Endothelial cell of umbilical vein (primary cell): Measurements from ENCODE around the gene AGFG2.

Experiments
- CTCF ChIP-seq, 2 donors: IDR thresholded peaks; 1 replicate in 1 of 2; 2 replicates in 1 of 2; pipeline ENCODE4 v1.5.1; 2011; ENCODE audit warnings: low read length in 2 of 2, mild to moderate bottlenecking in 2 of 2, moderate library complexity in 2 of 2, control low read depth in 1 of 2, inconsistent platforms in 1 of 2, low read depth in 1 of 2; ENCODE audit not compliant: insufficient read depth in 1 of 2; ENCODE audit errors: extremely low read depth in 1 of 2
- EZH2 ChIP-seq: IDR thresholded peaks from 2 replicates; pipeline ENCODE4 v1.6.1; 2012; ENCODE audit warnings: borderline replicate concordance, low read depth, mild to moderate bottlenecking, moderate library complexity, low read length, inconsistent platforms; ENCODE audit not compliant: severe bottlenecking
- JUN ChIP-seq: IDR thresholded peaks from 2 replicates; pipeline ENCODE4 v1.6.1; 2011; ENCODE audit warnings: borderline replicate concordance, low read depth; ENCODE audit not compliant: insufficient read length, insufficient read depth
- MYC ChIP-seq: IDR thresholded peaks from one replicate; pipeline ENCODE4 v1.6.1; 2011; ENCODE audit warnings: mild to moderate bottlenecking, low read depth, low read length
- POLR2A ChIP-seq: IDR thresholded peaks from 2 replicates; pipeline ENCODE4 v1.6.1; 2012; ENCODE audit warnings: low read depth, mild to moderate bottlenecking, control low read depth, low read length
- POLR2AphosphoS5 ChIP-seq: IDR thresholded peaks from 2 replicates; pipeline ENCODE4 v1.6.1; 2012; ENCODE audit warnings: low read depth, mild to moderate bottlenecking, control low read depth, low read length, moderate library complexity; ENCODE audit not compliant: insufficient read depth

GRCh38 chr7:100611983-100612729 lies 73.2 kb downstream of the AGFG2 start, which contains the start of gene MOSPD3:
- TF ChIP-seq POLR2A: peak; percentile 69
- TF ChIP-seq POLR2AphosphoS5: peak; percentile 69
- no peak for TF ChIP-seq MYC
- no peak for TF ChIP-seq CTCF (IDR thresholded peaks at IDR 0.05; ENCODE audit: extremely low read depth in 1 of 2, insufficient read depth in 1 of 2, low read depth in 1 of 2, low read length in 2 of 2)
- TF ChIP-seq JUN: peak; percentile 26
- no peak for TF ChIP-seq EZH2
